ENCODE results near the gene BST2.

The BST2 gene

DNA sequence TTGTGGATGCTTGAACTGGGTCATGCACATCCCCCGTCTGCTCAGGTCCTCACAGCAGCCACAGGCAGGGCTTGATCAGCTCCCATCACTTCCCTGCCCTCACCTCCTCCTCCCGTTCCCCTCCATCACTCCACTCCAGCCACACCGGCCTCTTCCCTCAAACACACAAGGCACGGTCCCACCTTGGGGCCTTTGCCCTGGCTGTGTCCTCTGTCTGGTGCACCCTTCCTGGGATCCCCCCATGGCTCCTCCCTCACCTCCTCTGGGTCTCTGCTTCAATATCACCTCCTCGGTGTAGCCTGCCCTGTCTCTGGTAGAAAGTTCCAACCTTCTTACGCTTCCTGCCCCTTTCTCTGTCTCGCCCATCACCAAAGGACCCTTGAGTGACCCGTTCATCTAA, 52.0 kb downstream of the BST2 start:
- Histone ChIP-seq H3K9ac (ENCODE audit: low read depth, low read length) (no peak overlapping the region), H4K20me1 (ENCODE audit: insufficient read depth, low read length) (no peaks in the 10 kb centered on the region), H3K27ac (ENCODE audit: low read length) (no peak overlapping the region), H3K4me3 (ENCODE audit: low read depth in 1 of 2, low read length in 2 of 2) (no peak overlapping the region), H3K4me2 (ENCODE audit: insufficient read depth, low read length) (no peak overlapping the region), H3K27me3 (ENCODE audit: insufficient read depth, low read length, poor library complexity) (no peaks in the 10 kb centered on the region), H3K79me2 (ENCODE audit: insufficient read depth, low read length) (no peaks in the 10 kb centered on the region), H2AFZ (ENCODE audit: low read depth, low read length) (no peak overlapping the region), H3K9me3 (ENCODE audit: insufficient read depth, low read length, severe bottlenecking) (no peaks in the 10 kb centered on the region), H3K4me1 (ENCODE audit: insufficient read depth, low read length) (no peaks in the 10 kb centered on the region), H3K36me3 (ENCODE audit: insufficient read depth, low read length) (no peaks in the 10 kb centered on the region)
- ATAC-seq (ENCODE audit: insufficient read depth, low read depth), result no peak
- no peak for TF ChIP-seq EZH2 (IDR thresholded peaks at IDR 0.05; ENCODE audit: borderline replicate concordance, low read depth, low read length, severe bottlenecking)
- TF ChIP-seq, protein P1, sequence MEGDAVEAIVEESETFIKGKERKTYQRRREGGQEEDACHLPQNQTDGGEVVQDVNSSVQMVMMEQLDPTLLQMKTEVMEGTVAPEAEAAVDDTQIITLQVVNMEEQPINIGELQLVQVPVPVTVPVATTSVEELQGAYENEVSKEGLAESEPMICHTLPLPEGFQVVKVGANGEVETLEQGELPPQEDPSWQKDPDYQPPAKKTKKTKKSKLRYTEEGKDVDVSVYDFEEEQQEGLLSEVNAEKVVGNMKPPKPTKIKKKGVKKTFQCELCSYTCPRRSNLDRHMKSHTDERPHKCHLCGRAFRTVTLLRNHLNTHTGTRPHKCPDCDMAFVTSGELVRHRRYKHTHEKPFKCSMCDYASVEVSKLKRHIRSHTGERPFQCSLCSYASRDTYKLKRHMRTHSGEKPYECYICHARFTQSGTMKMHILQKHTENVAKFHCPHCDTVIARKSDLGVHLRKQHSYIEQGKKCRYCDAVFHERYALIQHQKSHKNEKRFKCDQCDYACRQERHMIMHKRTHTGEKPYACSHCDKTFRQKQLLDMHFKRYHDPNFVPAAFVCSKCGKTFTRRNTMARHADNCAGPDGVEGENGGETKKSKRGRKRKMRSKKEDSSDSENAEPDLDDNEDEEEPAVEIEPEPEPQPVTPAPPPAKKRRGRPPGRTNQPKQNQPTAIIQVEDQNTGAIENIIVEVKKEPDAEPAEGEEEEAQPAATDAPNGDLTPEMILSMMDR (IDR thresholded peaks at IDR 0.05; ENCODE audit: borderline replicate concordance, extremely low read depth, low read length, poor library complexity, severe bottlenecking), result no peak
- no peak for DNase-seq

All from DND-41 (cell line).